Stimulated activated CD4-positive, alpha-beta T cell treated with anti-CD3 and anti-CD28 coated beads, TNF-alpha, amount 100 ng/mL, for 1 hour (primary cell): ENCODE measurements around the gene SERPINE1.
"Not testable (repeated sequence)": the region's sequence is repeated elsewhere in the genome, so short reads cannot be mapped to it uniquely, and the experiment has no call there.

Experiments
- DNase-seq, 3 donors: peaks; one replicate each; pipeline ENCODE4 v3.0.0-alpha.2; 2020; ENCODE audit warnings: low read depth in 3 of 3, low spot score in 1 of 3

SERPINE1 gene

GRCh38 chr7:101121991-101122932, 4.6 kb upstream of the SERPINE1 start:
- no peak for DNase-seq

GRCh38 chr7:101122933-101123702, 3.8 kb upstream of the SERPINE1 start:
- DNase-seq, result no peak

- DNase-seq, result no peak
Measured at GRCh38 chr7:101123703-101124068, 3.2 kb upstream of the SERPINE1 start.

GRCh38 chr7:101124376-101125056, 2.4 kb upstream of the SERPINE1 start:
- no peak for DNase-seq

GRCh38 chr7:101125989-101126650, 784 bp upstream of the SERPINE1 start:
- DNase-seq, result no peak

GRCh38 chr7:101127460-101128039, 646 bp downstream of the SERPINE1 start:
- DNase-seq, result no peak

GRCh38 chr7:101128040-101128834, 1.3 kb downstream of the SERPINE1 start:
- no peak for DNase-seq

GRCh38 chr7:101129603-101130117, 2.8 kb downstream of the SERPINE1 start:
- DNase-seq, result no peak

- not testable (repeated sequence) for DNase-seq
Measured at GRCh38 chr7:101132626-101133600, 6.0 kb downstream of the SERPINE1 start.

- DNase-seq, result no peak
Measured at GRCh38 chr7:101133621-101134398, 6.9 kb downstream of the SERPINE1 start.

- DNase-seq, result no peak
Measured at GRCh38 chr7:101134399-101134980, 7.6 kb downstream of the SERPINE1 start.

GRCh38 chr7:101137651-101138212, 10.8 kb downstream of the SERPINE1 start:
- DNase-seq, result no peak

GRCh38 chr7:101138213-101138870, 11.4 kb downstream of the SERPINE1 start:
- DNase-seq, result peak; percentile 70 to 74 (median 71)

- DNase-seq, result no peak
Measured at GRCh38 chr7:101140339-101140699, 13.4 kb downstream of the SERPINE1 start.

GRCh38 chr7:101140746-101141382, 14.0 kb downstream of the SERPINE1 start:
- DNase-seq, result no peak
